ENCODE data around the gene DCAF12.

DNA sequence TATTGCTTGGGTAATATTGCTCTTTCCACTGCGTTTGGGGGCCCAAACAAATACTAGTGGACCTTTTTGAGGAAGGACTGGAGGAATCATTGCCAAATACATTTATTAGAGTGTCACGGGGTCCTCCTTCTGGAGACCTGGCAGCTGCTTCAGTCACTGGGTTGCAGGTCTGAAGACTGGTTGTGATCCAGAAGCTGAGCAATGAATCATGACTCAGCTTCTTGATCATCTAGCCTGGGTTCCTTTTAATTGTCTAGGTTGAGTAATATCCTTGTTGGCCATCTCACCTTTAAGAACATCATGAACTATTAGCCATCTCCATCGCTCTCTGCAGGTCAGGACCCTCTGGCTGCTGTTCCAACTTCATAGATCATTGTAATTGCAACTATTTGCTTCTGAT lies 36.9 kb upstream of the DCAF12 start:
- TF ChIP-seq, protein P1, sequence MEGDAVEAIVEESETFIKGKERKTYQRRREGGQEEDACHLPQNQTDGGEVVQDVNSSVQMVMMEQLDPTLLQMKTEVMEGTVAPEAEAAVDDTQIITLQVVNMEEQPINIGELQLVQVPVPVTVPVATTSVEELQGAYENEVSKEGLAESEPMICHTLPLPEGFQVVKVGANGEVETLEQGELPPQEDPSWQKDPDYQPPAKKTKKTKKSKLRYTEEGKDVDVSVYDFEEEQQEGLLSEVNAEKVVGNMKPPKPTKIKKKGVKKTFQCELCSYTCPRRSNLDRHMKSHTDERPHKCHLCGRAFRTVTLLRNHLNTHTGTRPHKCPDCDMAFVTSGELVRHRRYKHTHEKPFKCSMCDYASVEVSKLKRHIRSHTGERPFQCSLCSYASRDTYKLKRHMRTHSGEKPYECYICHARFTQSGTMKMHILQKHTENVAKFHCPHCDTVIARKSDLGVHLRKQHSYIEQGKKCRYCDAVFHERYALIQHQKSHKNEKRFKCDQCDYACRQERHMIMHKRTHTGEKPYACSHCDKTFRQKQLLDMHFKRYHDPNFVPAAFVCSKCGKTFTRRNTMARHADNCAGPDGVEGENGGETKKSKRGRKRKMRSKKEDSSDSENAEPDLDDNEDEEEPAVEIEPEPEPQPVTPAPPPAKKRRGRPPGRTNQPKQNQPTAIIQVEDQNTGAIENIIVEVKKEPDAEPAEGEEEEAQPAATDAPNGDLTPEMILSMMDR (conservative IDR thresholded peaks at IDR 0.05; ENCODE audit: low read depth, low read length): no peak
- no peak for TF ChIP-seq RAD21 (IDR thresholded peaks at IDR 0.05; ENCODE audit: low read length)
- TF ChIP-seq MAFK (IDR thresholded peaks at IDR 0.05; ENCODE audit: low read depth, low read length): no peak
- no peak for TF ChIP-seq MXI1 (IDR thresholded peaks at IDR 0.05; ENCODE audit: borderline replicate concordance, low read depth, low read length)
- no peak for TF ChIP-seq CHD1 (IDR thresholded peaks at IDR 0.05; ENCODE audit: low read depth, low read length)
- TF ChIP-seq BHLHE40 (IDR thresholded peaks at IDR 0.05; ENCODE audit: low read depth, low read length): no peak
- TF ChIP-seq, protein P2, sequence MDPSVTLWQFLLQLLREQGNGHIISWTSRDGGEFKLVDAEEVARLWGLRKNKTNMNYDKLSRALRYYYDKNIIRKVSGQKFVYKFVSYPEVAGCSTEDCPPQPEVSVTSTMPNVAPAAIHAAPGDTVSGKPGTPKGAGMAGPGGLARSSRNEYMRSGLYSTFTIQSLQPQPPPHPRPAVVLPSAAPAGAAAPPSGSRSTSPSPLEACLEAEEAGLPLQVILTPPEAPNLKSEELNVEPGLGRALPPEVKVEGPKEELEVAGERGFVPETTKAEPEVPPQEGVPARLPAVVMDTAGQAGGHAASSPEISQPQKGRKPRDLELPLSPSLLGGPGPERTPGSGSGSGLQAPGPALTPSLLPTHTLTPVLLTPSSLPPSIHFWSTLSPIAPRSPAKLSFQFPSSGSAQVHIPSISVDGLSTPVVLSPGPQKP (IDR thresholded peaks at IDR 0.05; ENCODE audit: borderline replicate concordance, low read depth, low read length): no peak
- TF ChIP-seq POLR2A (IDR thresholded peaks at IDR 0.05; ENCODE audit: low read depth, low read length): no peak
- TF ChIP-seq, protein P3, sequence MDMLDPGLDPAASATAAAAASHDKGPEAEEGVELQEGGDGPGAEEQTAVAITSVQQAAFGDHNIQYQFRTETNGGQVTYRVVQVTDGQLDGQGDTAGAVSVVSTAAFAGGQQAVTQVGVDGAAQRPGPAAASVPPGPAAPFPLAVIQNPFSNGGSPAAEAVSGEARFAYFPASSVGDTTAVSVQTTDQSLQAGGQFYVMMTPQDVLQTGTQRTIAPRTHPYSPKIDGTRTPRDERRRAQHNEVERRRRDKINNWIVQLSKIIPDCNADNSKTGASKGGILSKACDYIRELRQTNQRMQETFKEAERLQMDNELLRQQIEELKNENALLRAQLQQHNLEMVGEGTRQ (IDR thresholded peaks at IDR 0.05; ENCODE audit: low read depth, low read length): no peak
- TF ChIP-seq FOS (IDR thresholded peaks at IDR 0.05; ENCODE audit: low read depth, low read length): no peak
